Measurements from ENCODE around the gene HMCN2.

HMCN2 gene

GRCh38 chr9:130295431-130295830, 29.9 kb downstream of the HMCN2 start:
- ATAC-seq (replicated peaks), result no peak
- peaks cover 44 to 66% of the 10 kb centered on the region in 2 donors for H3K27me3 Mint-ChIP-seq

DNA sequence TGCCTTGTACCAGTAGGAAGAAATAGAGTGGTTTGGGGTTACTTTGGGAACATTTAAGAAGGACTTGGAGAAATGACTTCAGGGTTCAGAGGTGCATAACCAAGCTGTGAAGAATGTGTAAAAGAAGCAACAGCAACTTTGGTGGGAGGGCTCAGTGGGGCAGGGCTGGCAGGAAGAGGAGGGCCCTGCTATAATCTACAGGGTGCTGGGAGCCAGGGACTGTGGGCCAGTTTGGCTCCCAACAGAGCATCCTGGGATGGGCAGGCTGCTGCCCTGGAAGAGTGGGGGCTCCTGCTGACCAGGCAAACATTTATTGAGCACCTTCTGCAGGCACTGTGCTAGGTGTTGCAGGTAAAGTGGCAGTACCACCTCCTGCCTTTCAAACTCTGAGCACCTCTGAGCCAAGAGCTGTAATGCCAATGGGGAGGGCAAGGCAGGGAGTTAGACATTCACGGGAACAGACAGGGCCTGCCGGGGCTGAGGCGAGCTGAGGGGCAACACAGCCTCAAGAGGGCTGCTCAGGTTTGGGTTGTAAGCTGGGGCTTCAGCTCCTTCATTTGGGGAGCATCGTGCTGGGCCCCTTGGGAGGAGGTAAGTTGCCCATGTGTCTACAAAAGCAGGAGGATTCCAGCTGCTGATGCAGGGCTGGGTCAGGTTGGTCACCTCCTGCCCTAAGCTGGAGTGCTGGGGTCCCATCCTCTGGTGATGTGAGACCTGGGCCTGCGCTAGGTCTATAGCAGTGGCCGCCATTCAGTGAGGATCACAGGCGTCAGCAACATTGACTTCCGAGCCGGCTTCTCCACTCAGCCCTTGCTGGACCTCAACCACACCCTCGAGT, 30.6 kb downstream of the HMCN2 start:
- H3K27me3 Mint-ChIP-seq, result peaks cover 46 to 69% of the 10 kb centered on the region in 2 donors
- H3K9me3 Mint-ChIP-seq, result peaks cover 0 to 6% of the 10 kb centered on the region in 2 donors
- H3K27ac Mint-ChIP-seq, result no peak overlapping the region
- no peak for DNase-seq
- no peak for ATAC-seq (replicated peaks)
- peaks cover 8% of the 10 kb centered on the region for H3K36me3 Mint-ChIP-seq (ENCODE audit: insufficient read depth)
- H3K4me3 Mint-ChIP-seq, result no peak overlapping the region
- H3K4me1 Mint-ChIP-seq (ENCODE audit: low read depth in 2 of 2), result no peaks in the 10 kb centered on the region

More at GRCh38 chr9:130295431-130295830, 29.9 kb downstream of the HMCN2 start:
- no peak for DNase-seq
- Mint-ChIP-seq H3K27ac (no peak overlapping the region), H3K9me3 (peaks cover 0 to 4% of the 10 kb centered on the region in 2 donors), H3K4me1 (ENCODE audit: low read depth in 2 of 2) (no peaks in the 10 kb centered on the region), H3K36me3 (ENCODE audit: insufficient read depth) (peaks cover 8% of the 10 kb centered on the region), H3K4me3 (no peak overlapping the region)

DNA sequence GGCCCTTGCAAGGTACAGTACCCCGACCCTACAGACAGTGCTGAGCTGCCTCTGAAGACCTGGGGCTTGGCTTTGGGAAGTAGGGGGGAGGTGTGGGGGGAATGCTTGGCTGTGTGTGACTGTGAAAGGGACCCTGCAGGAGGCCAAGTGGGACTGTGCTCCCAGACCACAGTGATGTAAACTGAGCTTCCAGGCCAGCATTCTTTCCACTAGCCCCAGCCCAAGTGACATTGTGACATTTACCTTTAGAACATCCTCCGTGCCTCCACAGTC, 31.2 kb downstream of the HMCN2 start:
- DNase-seq (no peak), ATAC-seq (replicated peaks) (no peak)
- Mint-ChIP-seq H3K27ac (no peak overlapping the region), H3K4me1 (ENCODE audit: low read depth in 2 of 2) (no peaks in the 10 kb centered on the region), H3K27me3 (peaks cover 50 to 74% of the 10 kb centered on the region in 2 donors), H3K4me3 (no peak overlapping the region), H3K9me3 (peaks cover 0 to 6% of the 10 kb centered on the region in 2 donors), H3K36me3 (ENCODE audit: insufficient read depth) (peaks cover 8% of the 10 kb centered on the region)

DNA sequence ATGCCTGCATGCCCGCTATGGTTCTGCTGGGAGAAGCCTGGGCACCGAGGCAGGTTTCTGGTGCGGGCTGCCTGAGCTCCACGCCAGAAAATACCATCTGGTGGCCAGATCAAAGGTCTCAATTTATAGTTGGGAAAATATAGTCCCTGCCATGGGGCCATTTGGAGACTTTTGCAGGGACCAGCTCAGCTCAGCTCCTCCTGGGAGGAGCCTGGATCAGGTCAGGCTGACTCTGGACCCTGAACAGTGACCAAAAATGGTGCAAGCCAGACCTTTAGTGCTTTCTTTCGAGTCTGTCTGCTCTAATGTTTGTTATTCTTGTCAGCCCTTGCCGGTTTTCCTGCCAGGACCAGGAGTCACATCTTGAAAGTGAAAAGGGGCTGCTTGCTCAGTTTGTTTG, 31.8 kb downstream of the HMCN2 start:
- Mint-ChIP-seq H3K27ac (no peak overlapping the region), H3K27me3 (peaks cover 50 to 77% of the 10 kb centered on the region in 2 donors), H3K36me3 (ENCODE audit: insufficient read depth) (peaks cover 8% of the 10 kb centered on the region), H3K4me3 (no peak overlapping the region), H3K9me3 (peaks cover 0 to 6% of the 10 kb centered on the region in 2 donors), H3K4me1 (ENCODE audit: low read depth in 2 of 2) (no peaks in the 10 kb centered on the region)
- ATAC-seq (replicated peaks) (no peak), DNase-seq (no peak)

DNA sequence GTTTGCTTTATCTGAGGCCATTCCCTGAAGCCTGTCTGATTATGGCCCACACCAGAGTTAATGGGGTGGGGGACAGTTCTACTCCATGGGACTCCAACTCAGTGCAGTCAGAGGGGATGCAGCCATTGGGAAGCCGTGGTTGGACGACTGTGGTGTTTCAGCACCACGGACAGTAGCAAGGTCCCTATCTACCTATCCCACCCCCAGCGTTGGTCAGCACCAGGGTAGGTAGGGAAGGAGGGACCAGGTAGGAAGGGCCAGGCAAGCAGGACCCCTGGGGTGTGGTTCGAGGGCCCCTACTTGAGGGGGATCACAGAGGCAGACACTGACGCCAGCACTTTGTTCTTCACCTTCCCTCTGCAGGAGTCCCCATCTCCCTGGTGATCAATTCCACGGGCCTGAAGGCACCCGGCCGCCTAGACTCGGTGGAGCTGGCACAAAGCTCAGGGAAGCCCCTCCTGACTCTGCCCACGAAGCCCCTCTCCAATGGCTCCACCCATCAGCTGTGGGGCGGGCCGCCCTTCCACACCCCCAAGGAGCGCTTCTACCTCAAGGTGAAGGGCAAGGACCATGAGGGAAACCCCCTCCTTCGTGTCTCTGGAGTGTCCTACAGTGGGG, 33.2 kb downstream of the HMCN2 start:
- Mint-ChIP-seq H3K4me1 (ENCODE audit: low read depth in 2 of 2) (no peaks in the 10 kb centered on the region), H3K36me3 (ENCODE audit: insufficient read depth) (peaks cover 3% of the 10 kb centered on the region), H3K27me3 (peaks cover 55 to 82% of the 10 kb centered on the region in 2 donors), H3K9me3 (peaks cover 0 to 6% of the 10 kb centered on the region in 2 donors), H3K4me3 (no peak overlapping the region), H3K27ac (no peak overlapping the region)
- ATAC-seq (replicated peaks) (no peak), DNase-seq (no peak)

- H3K4me1 Mint-ChIP-seq (ENCODE audit: low read depth in 2 of 2), result no peaks in the 10 kb centered on the region
- H3K27me3 Mint-ChIP-seq, result peaks cover 50 to 82% of the 10 kb centered on the region in 2 donors
- no peak overlapping the region for H3K27ac Mint-ChIP-seq
Observed at GRCh38 chr9:130299785-130300615, 34.4 kb downstream of the HMCN2 start.

GRCh38 chr9:130300739-130301138, 35.2 kb downstream of the HMCN2 start:
- Mint-ChIP-seq H3K27ac (no peak overlapping the region), H3K36me3 (ENCODE audit: insufficient read depth) (no peaks in the 10 kb centered on the region), H3K4me3 (no peak overlapping the region), H3K27me3 (peaks cover 46 to 81% of the 10 kb centered on the region in 2 donors), H3K9me3 (peaks cover 0 to 6% of the 10 kb centered on the region in 2 donors), H3K4me1 (ENCODE audit: low read depth in 2 of 2) (no peaks in the 10 kb centered on the region)
- DNase-seq, result no peak
- ATAC-seq (replicated peaks), result no peak

More at GRCh38 chr9:130299785-130300615, 34.4 kb downstream of the HMCN2 start:
- no peak overlapping the region for H3K4me3 Mint-ChIP-seq
- peaks cover 0 to 6% of the 10 kb centered on the region in 2 donors for H3K9me3 Mint-ChIP-seq
- ATAC-seq (replicated peaks) (no peak), DNase-seq (no peak)
- H3K36me3 Mint-ChIP-seq (ENCODE audit: insufficient read depth), result no peaks in the 10 kb centered on the region

GRCh38 chr9:130301483-130302286, 36.1 kb downstream of the HMCN2 start:
- DNase-seq, result no peak
- Mint-ChIP-seq H3K27ac (no peak overlapping the region), H3K36me3 (ENCODE audit: insufficient read depth) (no peaks in the 10 kb centered on the region), H3K4me1 (ENCODE audit: low read depth in 2 of 2) (no peaks in the 10 kb centered on the region), H3K27me3 (peaks cover 48 to 82% of the 10 kb centered on the region in 2 donors), H3K4me3 (no peak overlapping the region), H3K9me3 (peaks cover 0 to 6% of the 10 kb centered on the region in 2 donors)
- ATAC-seq (replicated peaks), result no peak

DNA sequence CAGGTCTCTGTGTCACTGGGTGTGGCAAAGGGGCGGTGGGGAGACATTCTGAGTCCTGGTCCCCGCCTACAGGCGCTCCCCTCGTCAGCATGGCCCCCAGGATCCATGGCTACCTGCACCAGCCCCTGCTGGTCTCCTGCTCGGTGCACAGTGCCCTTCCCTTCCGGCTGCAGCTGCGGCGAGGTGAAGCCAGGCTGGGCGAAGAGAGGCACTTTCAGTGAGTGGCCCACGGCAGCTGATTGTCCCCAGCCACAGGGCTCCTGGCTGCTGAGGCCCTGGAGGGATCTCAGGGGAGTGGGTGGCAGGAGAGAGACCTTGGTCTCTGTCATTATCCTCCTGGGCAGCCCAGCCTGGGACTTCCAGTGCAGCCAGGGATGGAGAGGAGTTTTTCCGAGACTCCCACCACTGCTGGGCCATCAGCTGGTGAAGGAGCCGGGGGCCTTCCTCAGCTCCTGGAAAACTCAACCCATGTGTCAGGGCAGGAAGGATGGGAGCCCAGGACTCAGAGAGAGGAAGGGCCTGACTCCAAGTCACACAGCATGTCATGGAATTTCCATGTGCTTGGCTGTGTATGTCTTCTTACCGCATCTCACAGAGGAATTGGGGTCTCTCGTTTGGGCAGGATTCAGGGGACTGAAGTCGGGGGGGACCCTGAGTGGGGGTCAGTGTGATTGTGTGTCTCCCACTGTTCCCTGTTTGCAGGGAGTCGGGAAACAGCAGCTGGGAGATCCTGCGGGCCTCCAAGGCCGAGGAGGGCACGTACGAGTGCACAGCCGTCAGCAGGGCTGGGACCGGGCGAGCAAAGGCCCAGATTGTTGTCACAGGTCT, 37.4 kb downstream of the HMCN2 start:
- no peaks in the 10 kb centered on the region for H3K36me3 Mint-ChIP-seq (ENCODE audit: insufficient read depth)
- ATAC-seq (replicated peaks), result no peak
- H3K27me3 Mint-ChIP-seq, result peaks cover 47 to 85% of the 10 kb centered on the region in 2 donors
- H3K27ac Mint-ChIP-seq, result no peak overlapping the region
- H3K9me3 Mint-ChIP-seq, result peaks cover 0 to 6% of the 10 kb centered on the region in 2 donors
- no peak for DNase-seq
- H3K4me3 Mint-ChIP-seq, result no peak overlapping the region
- H3K4me1 Mint-ChIP-seq (ENCODE audit: low read depth in 2 of 2), result no peaks in the 10 kb centered on the region

DNA sequence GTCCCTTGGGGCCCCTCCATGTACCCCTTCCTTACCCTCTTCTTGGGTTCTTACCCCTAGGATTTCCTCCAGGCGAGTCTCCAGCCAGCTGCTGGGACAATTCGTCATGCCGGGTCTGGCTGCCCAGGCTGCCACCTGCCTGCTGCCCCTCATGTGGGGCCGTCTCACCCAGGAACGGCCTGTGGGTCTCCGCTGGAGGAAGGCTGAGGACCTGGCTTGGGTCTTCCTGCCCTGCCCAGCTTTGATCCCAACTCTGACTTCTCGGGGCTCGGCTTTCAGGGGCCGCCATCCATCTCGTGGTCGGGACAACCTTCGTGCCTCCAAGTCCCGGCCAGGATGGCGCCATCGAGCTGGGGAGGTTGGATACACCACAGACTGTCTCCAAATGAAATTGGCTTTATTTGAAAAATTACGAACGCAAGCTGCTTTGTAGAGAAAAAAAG, 38.1 kb downstream of the HMCN2 start:
- Mint-ChIP-seq H3K9me3 (peaks cover 0 to 6% of the 10 kb centered on the region in 2 donors), H3K4me3 (no peak overlapping the region), H3K4me1 (ENCODE audit: low read depth in 2 of 2) (no peaks in the 10 kb centered on the region), H3K27ac (no peak overlapping the region), H3K36me3 (ENCODE audit: insufficient read depth) (no peaks in the 10 kb centered on the region), H3K27me3 (peaks cover 47 to 85% of the 10 kb centered on the region in 2 donors)
- no peak for DNase-seq
- no peak for ATAC-seq (replicated peaks)

- no peaks in the 10 kb centered on the region for H3K4me1 Mint-ChIP-seq (ENCODE audit: low read depth in 2 of 2)
- H3K9me3 Mint-ChIP-seq, result peaks cover 0 to 6% of the 10 kb centered on the region in 2 donors
- H3K4me3 Mint-ChIP-seq, result no peak overlapping the region
- no peak overlapping the region for H3K27ac Mint-ChIP-seq
- peaks cover 43 to 85% of the 10 kb centered on the region in 2 donors for H3K27me3 Mint-ChIP-seq
- no peaks in the 10 kb centered on the region for H3K36me3 Mint-ChIP-seq (ENCODE audit: insufficient read depth)
- DNase-seq (no peak), ATAC-seq (replicated peaks) (no peak)
Observed at GRCh38 chr9:130304116-130304515, 38.6 kb downstream of the HMCN2 start.

DNA sequence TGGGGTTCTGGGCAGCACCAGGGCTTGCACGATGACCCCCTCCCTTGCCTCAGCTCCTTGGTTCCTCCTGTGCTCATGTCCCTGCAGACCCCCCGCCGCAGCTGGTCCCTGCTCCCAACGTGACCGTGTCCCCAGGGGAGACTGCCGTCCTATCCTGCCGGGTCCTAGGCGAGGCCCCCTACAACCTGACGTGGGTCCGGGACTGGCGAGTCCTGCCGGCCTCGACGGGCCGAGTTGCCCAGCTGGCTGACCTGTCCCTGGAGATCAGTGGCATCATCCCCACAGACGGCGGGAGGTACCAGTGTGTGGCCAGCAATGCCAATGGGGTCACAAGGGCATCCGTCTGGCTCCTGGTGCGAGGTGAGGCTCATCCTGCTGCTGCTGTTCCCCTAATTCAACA, 39.1 kb downstream of the HMCN2 start:
- Mint-ChIP-seq H3K36me3 (ENCODE audit: insufficient read depth) (no peaks in the 10 kb centered on the region), H3K27ac (no peak overlapping the region), H3K27me3 (peaks cover 40 to 81% of the 10 kb centered on the region in 2 donors), H3K4me1 (ENCODE audit: low read depth in 2 of 2) (no peaks in the 10 kb centered on the region), H3K4me3 (no peak overlapping the region), H3K9me3 (peaks cover 0 to 6% of the 10 kb centered on the region in 2 donors)
- ATAC-seq (replicated peaks), result no peak
- DNase-seq, result no peak
